Stomach (tissue), 4 donors: ENCODE measurements around the gene AP2S1.

Source experiments
- POLR2A ChIP-seq, 4 donors: fragments of 450-650 bp; IDR thresholded peaks; one replicate each; pipeline ENCODE4 v1.6.1; 2016; ENCODE audit warnings: antibody characterized with exemption in 4 of 4, control low read depth in 2 of 4, mild to moderate bottlenecking in 1 of 4, moderate library complexity in 1 of 4
- POLR2AphosphoS5 ChIP-seq, 3 donors: sonication (generic); formaldehyde crosslinking; IDR thresholded peaks; one replicate each; pipeline ENCODE4 v1.6.1; 2016; ENCODE audit warnings: antibody characterized with exemption in 3 of 3
- TF ChIP-seq, protein P1 (sequence below), 7 experiments: fragments of 450-650 bp in 4 of 7; fragments of 200-600 bp in 3 of 7; sonication (generic) in 3 of 7; IDR thresholded peaks; one replicate each; pipeline ENCODE4 v1.5.1; 2016 to 2019; ENCODE audit warnings: antibody characterized with exemption in 7 of 7, control low read depth in 2 of 7, mild to moderate bottlenecking in 1 of 7

DNA sequence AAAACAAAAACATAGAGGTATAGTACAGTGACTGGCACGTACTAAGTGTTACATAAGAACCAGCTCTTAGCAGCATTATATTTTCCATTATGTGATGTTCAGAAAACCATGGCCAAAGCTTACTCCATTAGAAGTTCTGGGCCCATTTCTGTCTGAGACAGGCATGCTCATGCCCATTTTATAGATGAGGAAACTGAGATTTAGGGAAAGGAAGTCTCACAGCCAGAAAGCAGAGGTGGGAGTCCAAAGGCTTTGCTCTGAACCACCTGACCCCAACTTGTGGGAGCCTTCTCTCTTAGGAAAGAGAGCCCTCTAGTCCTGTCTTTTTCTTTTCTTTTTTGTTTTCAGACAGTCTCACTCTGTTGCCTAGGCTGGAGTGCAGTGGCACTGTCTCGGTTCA is 2.3 kb downstream of the AP2S1 start:
- TF ChIP-seq, protein P1, sequence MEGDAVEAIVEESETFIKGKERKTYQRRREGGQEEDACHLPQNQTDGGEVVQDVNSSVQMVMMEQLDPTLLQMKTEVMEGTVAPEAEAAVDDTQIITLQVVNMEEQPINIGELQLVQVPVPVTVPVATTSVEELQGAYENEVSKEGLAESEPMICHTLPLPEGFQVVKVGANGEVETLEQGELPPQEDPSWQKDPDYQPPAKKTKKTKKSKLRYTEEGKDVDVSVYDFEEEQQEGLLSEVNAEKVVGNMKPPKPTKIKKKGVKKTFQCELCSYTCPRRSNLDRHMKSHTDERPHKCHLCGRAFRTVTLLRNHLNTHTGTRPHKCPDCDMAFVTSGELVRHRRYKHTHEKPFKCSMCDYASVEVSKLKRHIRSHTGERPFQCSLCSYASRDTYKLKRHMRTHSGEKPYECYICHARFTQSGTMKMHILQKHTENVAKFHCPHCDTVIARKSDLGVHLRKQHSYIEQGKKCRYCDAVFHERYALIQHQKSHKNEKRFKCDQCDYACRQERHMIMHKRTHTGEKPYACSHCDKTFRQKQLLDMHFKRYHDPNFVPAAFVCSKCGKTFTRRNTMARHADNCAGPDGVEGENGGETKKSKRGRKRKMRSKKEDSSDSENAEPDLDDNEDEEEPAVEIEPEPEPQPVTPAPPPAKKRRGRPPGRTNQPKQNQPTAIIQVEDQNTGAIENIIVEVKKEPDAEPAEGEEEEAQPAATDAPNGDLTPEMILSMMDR (IDR thresholded peaks at IDR 0.05) = no peak
- TF ChIP-seq POLR2A (IDR thresholded peaks at IDR 0.05) (no peak), POLR2AphosphoS5 (IDR thresholded peaks at IDR 0.05) (no peak)
